Ishikawa (cell line): ENCODE measurements around the gene PKN1.

Source experiments
- CEBPB ChIP-seq: IDR thresholded peaks from 2 replicates; pipeline ENCODE4 v1.6.1; 2012
- CREB1 ChIP-seq: IDR thresholded peaks from 2 replicates; pipeline ENCODE4 v1.6.1; 2012; ENCODE audit warnings: low read depth
- EGR1 ChIP-seq: IDR thresholded peaks from 2 replicates; pipeline ENCODE4 v1.6.1; 2012
- EP300 ChIP-seq: IDR thresholded peaks from 2 replicates; pipeline ENCODE4 v1.6.1; 2012; ENCODE audit warnings: borderline replicate concordance
- FOXM1 ChIP-seq: IDR thresholded peaks from 2 replicates; pipeline ENCODE4 v1.6.1; 2012; ENCODE audit warnings: low read depth, borderline replicate concordance
- MAX ChIP-seq: IDR thresholded peaks from 2 replicates; pipeline ENCODE4 v1.6.1; 2012
- NFIC ChIP-seq: IDR thresholded peaks from 2 replicates; pipeline ENCODE4 v1.6.1; 2012
- RAD21 ChIP-seq: IDR thresholded peaks from 2 replicates; pipeline ENCODE4 v1.6.1; 2012; ENCODE audit warnings: low read depth
- TAF1 ChIP-seq: IDR thresholded peaks from 2 replicates; pipeline ENCODE4 v1.6.1; 2012; ENCODE audit warnings: low read depth, mild to moderate bottlenecking
- TCF12 ChIP-seq: IDR thresholded peaks from 2 replicates; pipeline ENCODE4 v1.6.1; 2012; ENCODE audit warnings: low read depth
- TEAD4 ChIP-seq: IDR thresholded peaks from 2 replicates; pipeline ENCODE4 v1.6.1; 2012
- YY1 ChIP-seq: IDR thresholded peaks from 2 replicates; pipeline ENCODE4 v1.6.1; 2012; ENCODE audit warnings: low read depth
- ZBTB7A ChIP-seq: IDR thresholded peaks from 2 replicates; pipeline ENCODE4 v1.6.1; 2012; ENCODE audit warnings: low read depth
- TF ChIP-seq, protein P1 (sequence below): IDR thresholded peaks from 2 replicates; pipeline ENCODE4 v1.6.1; 2012
- TF ChIP-seq, protein P2 (sequence below): IDR thresholded peaks from 2 replicates; pipeline ENCODE4 v1.6.1; 2012; ENCODE audit warnings: low read depth, mild to moderate bottlenecking

Gene PKN1

DNA sequence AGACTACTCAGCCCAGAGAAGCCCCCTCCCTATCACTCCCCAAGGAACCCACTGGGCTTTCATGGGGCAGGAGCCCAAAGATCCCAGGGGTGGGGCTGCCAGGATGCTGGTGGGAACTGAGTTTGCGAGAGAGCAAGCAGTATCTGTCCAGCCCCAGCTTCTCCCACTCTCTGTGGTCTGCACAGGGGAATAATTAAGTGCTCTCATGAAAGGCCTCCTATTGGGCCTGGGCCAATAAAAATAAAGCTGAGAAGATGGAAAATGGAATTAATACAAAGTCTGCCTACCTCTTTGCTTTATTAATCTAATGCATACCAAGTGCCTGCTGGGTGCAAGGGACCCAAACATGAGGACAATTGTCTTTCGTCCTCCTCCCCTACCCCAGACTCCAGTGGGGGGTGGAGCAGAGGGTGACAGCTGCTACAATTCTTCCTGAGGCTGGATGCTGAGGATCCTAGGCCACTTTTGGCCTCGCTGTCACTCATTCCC is 19.4 kb upstream of the PKN1 start:
- TF ChIP-seq MAX (no peak), CEBPB (no peak), EP300 (no peak), CREB1 (no peak), ZBTB7A (no peak), FOXM1 (no peak), YY1 (no peak), NFIC (no peak), TAF1 (no peak), TCF12 (no peak), TEAD4 (no peak), EGR1 (no peak), RAD21 (no peak)
- TF ChIP-seq, protein P1, sequence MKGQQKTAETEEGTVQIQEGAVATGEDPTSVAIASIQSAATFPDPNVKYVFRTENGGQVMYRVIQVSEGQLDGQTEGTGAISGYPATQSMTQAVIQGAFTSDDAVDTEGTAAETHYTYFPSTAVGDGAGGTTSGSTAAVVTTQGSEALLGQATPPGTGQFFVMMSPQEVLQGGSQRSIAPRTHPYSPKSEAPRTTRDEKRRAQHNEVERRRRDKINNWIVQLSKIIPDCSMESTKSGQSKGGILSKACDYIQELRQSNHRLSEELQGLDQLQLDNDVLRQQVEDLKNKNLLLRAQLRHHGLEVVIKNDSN: no peak
- TF ChIP-seq, protein P2, sequence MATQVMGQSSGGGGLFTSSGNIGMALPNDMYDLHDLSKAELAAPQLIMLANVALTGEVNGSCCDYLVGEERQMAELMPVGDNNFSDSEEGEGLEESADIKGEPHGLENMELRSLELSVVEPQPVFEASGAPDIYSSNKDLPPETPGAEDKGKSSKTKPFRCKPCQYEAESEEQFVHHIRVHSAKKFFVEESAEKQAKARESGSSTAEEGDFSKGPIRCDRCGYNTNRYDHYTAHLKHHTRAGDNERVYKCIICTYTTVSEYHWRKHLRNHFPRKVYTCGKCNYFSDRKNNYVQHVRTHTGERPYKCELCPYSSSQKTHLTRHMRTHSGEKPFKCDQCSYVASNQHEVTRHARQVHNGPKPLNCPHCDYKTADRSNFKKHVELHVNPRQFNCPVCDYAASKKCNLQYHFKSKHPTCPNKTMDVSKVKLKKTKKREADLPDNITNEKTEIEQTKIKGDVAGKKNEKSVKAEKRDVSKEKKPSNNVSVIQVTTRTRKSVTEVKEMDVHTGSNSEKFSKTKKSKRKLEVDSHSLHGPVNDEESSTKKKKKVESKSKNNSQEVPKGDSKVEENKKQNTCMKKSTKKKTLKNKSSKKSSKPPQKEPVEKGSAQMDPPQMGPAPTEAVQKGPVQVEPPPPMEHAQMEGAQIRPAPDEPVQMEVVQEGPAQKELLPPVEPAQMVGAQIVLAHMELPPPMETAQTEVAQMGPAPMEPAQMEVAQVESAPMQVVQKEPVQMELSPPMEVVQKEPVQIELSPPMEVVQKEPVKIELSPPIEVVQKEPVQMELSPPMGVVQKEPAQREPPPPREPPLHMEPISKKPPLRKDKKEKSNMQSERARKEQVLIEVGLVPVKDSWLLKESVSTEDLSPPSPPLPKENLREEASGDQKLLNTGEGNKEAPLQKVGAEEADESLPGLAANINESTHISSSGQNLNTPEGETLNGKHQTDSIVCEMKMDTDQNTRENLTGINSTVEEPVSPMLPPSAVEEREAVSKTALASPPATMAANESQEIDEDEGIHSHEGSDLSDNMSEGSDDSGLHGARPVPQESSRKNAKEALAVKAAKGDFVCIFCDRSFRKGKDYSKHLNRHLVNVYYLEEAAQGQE: no peak

GRCh38 chr19:14414926-14415690 is 18.0 kb upstream of the PKN1 start:
- TF ChIP-seq TEAD4 (no peak), CEBPB (no peak), CREB1 (no peak), TAF1 (no peak), EGR1 (no peak), TCF12 (no peak), EP300 (no peak), ZBTB7A (no peak), NFIC (no peak)
- TF ChIP-seq, protein P1: no peak

- no peak for TF ChIP-seq ZBTB7A
- no peak for TF ChIP-seq TEAD4
- TF ChIP-seq RAD21: no peak
- no peak for TF ChIP-seq CREB1
- TF ChIP-seq CEBPB: no peak
Measured at GRCh38 chr19:14416817-14417231, 16.3 kb upstream of the PKN1 start.

- TF ChIP-seq EGR1 (no peak), YY1 (0 out of 2 replicates have a peak, but pooled peaks have one; percentile 29), TAF1 (no peak), NFIC (0 out of 2 replicates have a peak, but pooled peaks have one; percentile 7), CREB1 (no peak), ZBTB7A (peak; percentile 83)
Measured at GRCh38 chr19:14418856-14419105, 14.3 kb upstream of the PKN1 start.

DNA sequence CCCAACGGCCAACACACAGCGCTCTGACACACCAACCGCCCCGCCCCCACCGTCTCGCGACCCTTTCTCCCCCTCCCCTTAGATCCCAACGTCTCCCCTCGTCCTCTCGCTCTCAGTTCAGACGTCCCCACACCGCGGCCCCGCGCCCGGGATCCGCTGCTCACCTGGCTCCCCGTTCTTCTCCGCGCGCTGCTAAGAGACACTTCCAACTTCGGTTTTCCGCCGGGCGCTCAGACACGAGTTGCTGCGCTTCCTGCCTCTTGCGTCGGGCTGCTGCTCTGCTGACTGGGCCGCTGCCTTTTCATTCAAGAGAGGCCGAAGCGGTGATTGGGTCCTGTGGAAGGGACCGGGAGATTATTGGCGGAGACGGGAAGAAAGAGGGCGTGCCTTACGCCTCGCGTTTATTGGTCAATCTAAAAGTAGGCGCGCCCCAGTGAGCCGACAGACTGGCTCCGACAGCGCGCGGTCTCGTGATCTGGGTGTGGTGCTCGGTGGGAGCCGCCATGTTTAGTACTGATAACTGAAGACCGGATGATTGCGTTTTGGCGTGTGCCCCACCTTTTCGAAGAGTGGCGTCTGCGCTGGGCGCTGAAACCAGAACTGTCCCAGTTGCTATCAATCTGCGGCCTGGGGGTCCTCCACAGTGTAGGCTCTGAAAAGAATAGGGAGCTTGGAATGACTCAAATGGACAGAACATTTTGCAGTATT is 13.8 kb upstream of the PKN1 start, which contains the start of gene DDX39A:
Gene DDX39A (minus strand): TSS at position 236 of the 708 bp plus-strand sequence. CDS start 6,121 bp downstream, outside the sequence.
- TF ChIP-seq NFIC (peak; percentile 3; the same call in 1 of the 2 replicates), EP300 (no peak; the same call in 1 of the 2 replicates), FOXM1 (peak; percentile 70; the same call in 1 of the 2 replicates), TAF1 (peak; percentile 80), ZBTB7A (peak; percentile 69; the same call in 1 of the 2 replicates), CEBPB (no peak; the same call in 1 of the 2 replicates), TCF12 (peak; percentile 42; the same call in 1 of the 2 replicates), RAD21 (no peak), EGR1 (no peak), MAX (peak; percentile 94), YY1 (peak; percentile 91), CREB1 (peak; percentile 59), TEAD4 (no peak)
- TF ChIP-seq, protein P1: peak; percentile 85
- TF ChIP-seq, protein P2: no peak
